Measurements from ENCODE around the gene KCNIP2. TPM values are rescaled to one million over a fixed set of nuclear protein-coding genes. Genes with fewer than 3 reads are reported as not detected.

Gene KCNIP2
- total RNA-seq, 2 donors from 2014 or later: 2.2 to 3.1 TPM

Other genes starting within 250 kb of the KCNIP2 start
- 10 to 100 TPM; 64.4 to 64.6 TPM for gene FBXW4, start 148.6 kb downstream of the KCNIP2 start, total RNA-seq
- gene FGF8, start 67.7 kb downstream of the KCNIP2 start, total RNA-seq: under 1 TPM; 0.43 to 0.49 TPM
- gene NPM3, start 60.4 kb downstream of the KCNIP2 start, total RNA-seq: 100 to 1,000 TPM in 1 of 2 donors, 10 to 100 TPM in 1; 94.5 to 113 TPM
- gene OGA, start 25.4 kb downstream of the KCNIP2 start, total RNA-seq: 100 to 1,000 TPM; 165 to 170 TPM
- 10 to 100 TPM; 20.1 to 23.1 TPM for gene ARMH3, start 212.4 kb upstream of the KCNIP2 start, total RNA-seq
- 10 to 100 TPM; 11.8 to 14.0 TPM for gene HPS6, start 221.5 kb upstream of the KCNIP2 start, total RNA-seq

All from activated T-cell treated with anti-CD3 and anti-CD28 coated beads, Interleukin-2, amount 50 U/mL, for 72 hours (primary cell).